ENCODE measurements around the gene EFCAB12.

DNA sequence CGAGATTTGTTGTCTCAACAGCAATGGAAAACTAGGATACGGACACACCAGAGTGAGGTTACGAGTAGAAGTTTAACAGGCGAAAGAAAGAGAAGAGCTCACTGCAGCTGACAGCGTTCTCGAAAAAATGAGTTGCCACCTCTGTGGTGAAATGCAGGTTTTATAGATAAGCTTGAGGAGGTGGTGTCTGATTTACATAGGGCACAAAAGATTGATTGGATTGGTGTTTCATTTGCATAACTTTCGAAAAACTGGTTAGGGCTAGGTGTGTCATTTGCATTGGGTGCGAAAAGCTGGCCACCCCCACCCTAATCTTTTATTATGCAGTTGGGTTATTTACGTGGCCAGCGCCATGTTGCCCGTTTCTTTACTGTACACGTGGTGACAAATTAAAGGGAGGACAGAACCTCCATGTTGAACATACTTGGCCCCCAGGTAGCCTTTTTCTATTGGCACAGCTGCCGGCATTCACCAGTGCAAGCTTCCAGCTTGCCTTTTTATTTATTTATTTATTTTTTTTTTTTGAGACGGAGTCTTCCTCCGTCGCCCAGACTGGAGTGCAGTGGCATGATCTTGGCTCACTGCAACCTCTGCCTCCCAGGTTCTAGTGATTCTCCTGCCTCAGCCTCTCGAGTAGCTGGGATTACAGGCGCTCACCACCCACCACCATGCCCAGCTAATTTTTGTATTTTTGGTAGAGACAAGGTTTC is 19.9 kb upstream of the EFCAB12 start:
- no peak for TF ChIP-seq ZFP37 (CRISPR knock-in tag; IDR thresholded peaks at IDR 0.05; ENCODE audit: borderline replicate concordance)
- TF ChIP-seq, protein P1, sequence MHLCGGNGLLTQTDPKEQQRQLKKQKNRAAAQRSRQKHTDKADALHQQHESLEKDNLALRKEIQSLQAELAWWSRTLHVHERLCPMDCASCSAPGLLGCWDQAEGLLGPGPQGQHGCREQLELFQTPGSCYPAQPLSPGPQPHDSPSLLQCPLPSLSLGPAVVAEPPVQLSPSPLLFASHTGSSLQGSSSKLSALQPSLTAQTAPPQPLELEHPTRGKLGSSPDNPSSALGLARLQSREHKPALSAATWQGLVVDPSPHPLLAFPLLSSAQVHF (CRISPR knock-in tag; IDR thresholded peaks at IDR 0.05) = no peak
- no peak for TF ChIP-seq ZNF274 (CRISPR knock-in tag; IDR thresholded peaks at IDR 0.05)
- no peak for TF ChIP-seq MTA1 (CRISPR knock-in tag; IDR thresholded peaks at IDR 0.05; ENCODE audit: borderline replicate concordance)
- no peak for TF ChIP-seq SMC3 (IDR thresholded peaks at IDR 0.05; ENCODE audit: low read length)
- TF ChIP-seq, protein P2, sequence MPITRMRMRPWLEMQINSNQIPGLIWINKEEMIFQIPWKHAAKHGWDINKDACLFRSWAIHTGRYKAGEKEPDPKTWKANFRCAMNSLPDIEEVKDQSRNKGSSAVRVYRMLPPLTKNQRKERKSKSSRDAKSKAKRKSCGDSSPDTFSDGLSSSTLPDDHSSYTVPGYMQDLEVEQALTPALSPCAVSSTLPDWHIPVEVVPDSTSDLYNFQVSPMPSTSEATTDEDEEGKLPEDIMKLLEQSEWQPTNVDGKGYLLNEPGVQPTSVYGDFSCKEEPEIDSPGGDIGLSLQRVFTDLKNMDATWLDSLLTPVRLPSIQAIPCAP (CRISPR knock-in tag; IDR thresholded peaks at IDR 0.05; ENCODE audit: low read depth) = no peak
- TF ChIP-seq, protein P3, sequence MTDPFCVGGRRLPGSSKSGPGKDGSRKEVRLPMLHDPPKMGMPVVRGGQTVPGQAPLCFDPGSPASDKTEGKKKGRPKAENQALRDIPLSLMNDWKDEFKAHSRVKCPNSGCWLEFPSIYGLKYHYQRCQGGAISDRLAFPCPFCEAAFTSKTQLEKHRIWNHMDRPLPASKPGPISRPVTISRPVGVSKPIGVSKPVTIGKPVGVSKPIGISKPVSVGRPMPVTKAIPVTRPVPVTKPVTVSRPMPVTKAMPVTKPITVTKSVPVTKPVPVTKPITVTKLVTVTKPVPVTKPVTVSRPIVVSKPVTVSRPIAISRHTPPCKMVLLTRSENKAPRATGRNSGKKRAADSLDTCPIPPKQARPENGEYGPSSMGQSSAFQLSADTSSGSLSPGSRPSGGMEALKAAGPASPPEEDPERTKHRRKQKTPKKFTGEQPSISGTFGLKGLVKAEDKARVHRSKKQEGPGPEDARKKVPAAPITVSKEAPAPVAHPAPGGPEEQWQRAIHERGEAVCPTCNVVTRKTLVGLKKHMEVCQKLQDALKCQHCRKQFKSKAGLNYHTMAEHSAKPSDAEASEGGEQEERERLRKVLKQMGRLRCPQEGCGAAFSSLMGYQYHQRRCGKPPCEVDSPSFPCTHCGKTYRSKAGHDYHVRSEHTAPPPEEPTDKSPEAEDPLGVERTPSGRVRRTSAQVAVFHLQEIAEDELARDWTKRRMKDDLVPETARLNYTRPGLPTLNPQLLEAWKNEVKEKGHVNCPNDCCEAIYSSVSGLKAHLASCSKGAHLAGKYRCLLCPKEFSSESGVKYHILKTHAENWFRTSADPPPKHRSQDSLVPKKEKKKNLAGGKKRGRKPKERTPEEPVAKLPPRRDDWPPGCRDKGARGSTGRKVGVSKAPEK (CRISPR knock-in tag; IDR thresholded peaks at IDR 0.05; ENCODE audit: borderline replicate concordance) = no peak
- no peak for TF ChIP-seq RBM39 (IDR thresholded peaks at IDR 0.05; ENCODE audit: low read depth, low read length, poor library complexity, severe bottlenecking)

All from HepG2 (cell line).